Liver (tissue), 3 donors: ENCODE data around the gene SLC6A7.

ENCODE experiments used
- FOXA1 ChIP-seq: IDR thresholded peaks from 2 replicates; pipeline ENCODE4 v1.6.1; 2016; ENCODE audit warnings: antibody characterized with exemption
- GABPA ChIP-seq, 2 donors: IDR thresholded peaks in 1 of 2; conservative IDR thresholded peaks in 1 of 2; 2 replicates each; pipeline ENCODE4 v1.6.1; 2016; ENCODE audit warnings: antibody characterized with exemption in 2 of 2, mild to moderate bottlenecking in 1 of 2, moderate library complexity in 1 of 2
- JUND ChIP-seq, 2 donors: IDR thresholded peaks; 2 replicates each; pipeline ENCODE4 v1.6.1; 2016; ENCODE audit warnings: antibody characterized with exemption in 2 of 2
- RAD21 ChIP-seq, 2 donors: IDR thresholded peaks; 2 replicates each; pipeline ENCODE4 v1.6.1; 2016; ENCODE audit warnings: antibody characterized with exemption in 2 of 2, mild to moderate bottlenecking in 2 of 2
- RXRA ChIP-seq, 2 donors: IDR thresholded peaks; 2 replicates each; pipeline ENCODE4 v1.6.1; 2017 to 2018; ENCODE audit warnings: antibody characterized with exemption in 2 of 2, mild to moderate bottlenecking in 1 of 2
- TAF1 ChIP-seq: conservative IDR thresholded peaks from 2 replicates; pipeline ENCODE4 v1.6.1; 2016; ENCODE audit warnings: antibody characterized with exemption, mild to moderate bottlenecking
- YY1 ChIP-seq: IDR thresholded peaks from 2 replicates; pipeline ENCODE4 v1.6.1; 2016; ENCODE audit warnings: antibody characterized with exemption, mild to moderate bottlenecking
- TF ChIP-seq, protein P1 (sequence below): fragments of 150-350 bp; IDR thresholded peaks from 2 replicates; pipeline ENCODE4 v1.5.1; 2017; ENCODE audit warnings: improper control_type of control experiment, low read depth, low read length; ENCODE audit not compliant: missing input control
- TF ChIP-seq, protein P2 (sequence below): IDR thresholded peaks from 2 replicates; pipeline ENCODE4 v1.6.1; 2016; ENCODE audit warnings: antibody characterized with exemption
- TF ChIP-seq, protein P3 (sequence below): IDR thresholded peaks from 2 replicates; pipeline ENCODE4 v1.6.1; 2016; ENCODE audit warnings: antibody characterized with exemption, mild to moderate bottlenecking
- TF ChIP-seq, protein P4 (sequence below): IDR thresholded peaks from 2 replicates; pipeline ENCODE4 v1.6.1; 2016; ENCODE audit warnings: antibody characterized with exemption
- donor health status: healthy.
- donor health status: healthy.

DNA sequence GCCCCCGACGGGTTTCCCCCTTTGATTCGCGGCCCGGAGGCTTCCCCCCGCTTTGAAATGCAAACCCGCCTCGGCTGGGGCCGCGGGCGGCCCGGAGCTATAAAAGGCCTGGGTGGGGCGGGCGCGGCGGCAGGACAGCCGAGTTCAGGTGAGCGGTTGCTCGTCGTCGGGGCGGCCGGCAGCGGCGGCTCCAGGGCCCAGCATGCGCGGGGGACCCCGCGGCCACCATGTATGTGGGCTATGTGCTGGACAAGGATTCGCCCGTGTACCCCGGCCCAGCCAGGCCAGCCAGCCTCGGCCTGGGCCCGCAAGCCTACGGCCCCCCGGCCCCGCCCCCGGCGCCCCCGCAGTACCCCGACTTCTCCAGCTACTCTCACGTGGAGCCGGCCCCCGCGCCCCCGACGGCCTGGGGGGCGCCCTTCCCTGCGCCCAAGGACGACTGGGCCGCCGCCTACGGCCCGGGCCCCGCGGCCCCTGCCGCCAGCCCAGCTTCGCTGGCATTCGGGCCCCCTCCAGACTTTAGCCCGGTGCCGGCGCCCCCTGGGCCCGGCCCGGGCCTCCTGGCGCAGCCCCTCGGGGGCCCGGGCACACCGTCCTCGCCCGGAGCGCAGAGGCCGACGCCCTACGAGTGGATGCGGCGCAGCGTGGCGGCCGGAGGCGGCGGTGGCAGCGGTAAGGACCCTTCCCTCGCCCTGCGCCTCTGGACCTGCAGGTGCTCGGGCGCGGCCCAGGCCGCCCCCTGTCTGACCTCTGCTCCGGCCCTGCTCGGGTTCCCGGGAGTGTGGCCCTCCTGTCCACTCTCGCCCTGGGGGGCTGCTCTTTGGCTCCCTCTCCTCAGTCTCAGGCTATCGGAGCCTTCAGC lies 23.0 kb upstream of the SLC6A7 start, which contains the start of gene CDX1:
- TF ChIP-seq, protein P1, sequence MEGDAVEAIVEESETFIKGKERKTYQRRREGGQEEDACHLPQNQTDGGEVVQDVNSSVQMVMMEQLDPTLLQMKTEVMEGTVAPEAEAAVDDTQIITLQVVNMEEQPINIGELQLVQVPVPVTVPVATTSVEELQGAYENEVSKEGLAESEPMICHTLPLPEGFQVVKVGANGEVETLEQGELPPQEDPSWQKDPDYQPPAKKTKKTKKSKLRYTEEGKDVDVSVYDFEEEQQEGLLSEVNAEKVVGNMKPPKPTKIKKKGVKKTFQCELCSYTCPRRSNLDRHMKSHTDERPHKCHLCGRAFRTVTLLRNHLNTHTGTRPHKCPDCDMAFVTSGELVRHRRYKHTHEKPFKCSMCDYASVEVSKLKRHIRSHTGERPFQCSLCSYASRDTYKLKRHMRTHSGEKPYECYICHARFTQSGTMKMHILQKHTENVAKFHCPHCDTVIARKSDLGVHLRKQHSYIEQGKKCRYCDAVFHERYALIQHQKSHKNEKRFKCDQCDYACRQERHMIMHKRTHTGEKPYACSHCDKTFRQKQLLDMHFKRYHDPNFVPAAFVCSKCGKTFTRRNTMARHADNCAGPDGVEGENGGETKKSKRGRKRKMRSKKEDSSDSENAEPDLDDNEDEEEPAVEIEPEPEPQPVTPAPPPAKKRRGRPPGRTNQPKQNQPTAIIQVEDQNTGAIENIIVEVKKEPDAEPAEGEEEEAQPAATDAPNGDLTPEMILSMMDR = no peak
- TF ChIP-seq, protein P2, sequence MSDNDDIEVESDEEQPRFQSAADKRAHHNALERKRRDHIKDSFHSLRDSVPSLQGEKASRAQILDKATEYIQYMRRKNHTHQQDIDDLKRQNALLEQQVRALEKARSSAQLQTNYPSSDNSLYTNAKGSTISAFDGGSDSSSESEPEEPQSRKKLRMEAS = no peak
- no peak for TF ChIP-seq TAF1
- TF ChIP-seq, protein P3, sequence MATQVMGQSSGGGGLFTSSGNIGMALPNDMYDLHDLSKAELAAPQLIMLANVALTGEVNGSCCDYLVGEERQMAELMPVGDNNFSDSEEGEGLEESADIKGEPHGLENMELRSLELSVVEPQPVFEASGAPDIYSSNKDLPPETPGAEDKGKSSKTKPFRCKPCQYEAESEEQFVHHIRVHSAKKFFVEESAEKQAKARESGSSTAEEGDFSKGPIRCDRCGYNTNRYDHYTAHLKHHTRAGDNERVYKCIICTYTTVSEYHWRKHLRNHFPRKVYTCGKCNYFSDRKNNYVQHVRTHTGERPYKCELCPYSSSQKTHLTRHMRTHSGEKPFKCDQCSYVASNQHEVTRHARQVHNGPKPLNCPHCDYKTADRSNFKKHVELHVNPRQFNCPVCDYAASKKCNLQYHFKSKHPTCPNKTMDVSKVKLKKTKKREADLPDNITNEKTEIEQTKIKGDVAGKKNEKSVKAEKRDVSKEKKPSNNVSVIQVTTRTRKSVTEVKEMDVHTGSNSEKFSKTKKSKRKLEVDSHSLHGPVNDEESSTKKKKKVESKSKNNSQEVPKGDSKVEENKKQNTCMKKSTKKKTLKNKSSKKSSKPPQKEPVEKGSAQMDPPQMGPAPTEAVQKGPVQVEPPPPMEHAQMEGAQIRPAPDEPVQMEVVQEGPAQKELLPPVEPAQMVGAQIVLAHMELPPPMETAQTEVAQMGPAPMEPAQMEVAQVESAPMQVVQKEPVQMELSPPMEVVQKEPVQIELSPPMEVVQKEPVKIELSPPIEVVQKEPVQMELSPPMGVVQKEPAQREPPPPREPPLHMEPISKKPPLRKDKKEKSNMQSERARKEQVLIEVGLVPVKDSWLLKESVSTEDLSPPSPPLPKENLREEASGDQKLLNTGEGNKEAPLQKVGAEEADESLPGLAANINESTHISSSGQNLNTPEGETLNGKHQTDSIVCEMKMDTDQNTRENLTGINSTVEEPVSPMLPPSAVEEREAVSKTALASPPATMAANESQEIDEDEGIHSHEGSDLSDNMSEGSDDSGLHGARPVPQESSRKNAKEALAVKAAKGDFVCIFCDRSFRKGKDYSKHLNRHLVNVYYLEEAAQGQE = no peak
- no peak for TF ChIP-seq RXRA (IDR thresholded peaks at IDR 0.05)
- no peak for TF ChIP-seq YY1
- TF ChIP-seq RAD21 (IDR thresholded peaks at IDR 0.05) = no peak
- no peak for TF ChIP-seq FOXA1
- no peak for TF ChIP-seq JUND (IDR thresholded peaks at IDR 0.05)
- no peak for TF ChIP-seq GABPA (IDR thresholded peaks at IDR 0.05 in 1 of 2, conservative IDR thresholded peaks at IDR 0.05 in 1 of 2)
- TF ChIP-seq, protein P4, sequence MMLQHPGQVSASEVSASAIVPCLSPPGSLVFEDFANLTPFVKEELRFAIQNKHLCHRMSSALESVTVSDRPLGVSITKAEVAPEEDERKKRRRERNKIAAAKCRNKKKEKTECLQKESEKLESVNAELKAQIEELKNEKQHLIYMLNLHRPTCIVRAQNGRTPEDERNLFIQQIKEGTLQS = no peak
